HCT116 (cell line): ENCODE measurements around the gene FHL2. TPM values are rescaled to one million over a fixed set of nuclear protein-coding genes. Genes with fewer than 3 reads are reported as not detected.

ENCODE experiments used
- ATAC-seq: fragments of 200-7000 bp; cut with Tn5 transposase; 2 replicates; pipeline ENCODE4 v1.9.1; 2020; ENCODE audit warnings: mild to moderate bottlenecking, moderate library complexity
- BruUV-seq: library from RNA; stranded (reverse); fragments of 400-500 nt; replicated peaks from 2 replicates; lab custom pipeline; 2021; lab: Mats Ljungman, UMichigan
- CTCF ChIA-PET: fragments of 300-600 bp; sonication (Branson Sonifier 250); formaldehyde crosslinking; loops from one replicate; lab custom pipeline; 2021; ENCODE audit warnings: antibody characterized with exemption; lab: Charles Lee
- POLR2A ChIA-PET: fragments of 300-600, 350-600 bp; sonication (Branson Sonifier 250); formaldehyde crosslinking; loops from one replicate; lab custom pipeline; 2021; ENCODE audit warnings: antibody characterized with exemption; lab: Charles Lee
- RAD21 ChIA-PET, 2 experiments: fragments of 300-600 bp; sonication (Branson Sonifier 250); formaldehyde crosslinking; loops; one replicate each; lab custom pipeline; 2023; ENCODE audit warnings: low total read pairs in 2 of 2; ENCODE audit not compliant: uncharacterized antibody in 2 of 2, unreplicated experiment in 2 of 2, low non-redundant PET in 1 of 2; lab: Charles Lee
- DNase-seq: peaks from one replicate; pipeline ENCODE4 v3.0.0-alpha.2; 2010; ENCODE audit warnings: low read depth, low spot score
- H2AFZ ChIP-seq: fragments of 200-600 bp; shearing (Covaris generic), sonication (generic); 2 replicates; pipeline ENCODE4 v1.6.1; 2017; ENCODE audit warnings: low read depth, mixed run types, mixed read lengths, antibody characterized with exemption, low read length; ENCODE audit not compliant: poor library complexity, severe bottlenecking
- H3K27ac ChIP-seq: 2 replicates; pipeline ENCODE4 v1.5.1; 2012; ENCODE audit warnings: low read depth, low read length
- H3K27me3 ChIP-seq: fragments of 200-600 bp; sonication (generic); 2 replicates; pipeline ENCODE4 v1.6.1; 2016; ENCODE audit warnings: mixed run types, low read length, mixed read lengths; ENCODE audit not compliant: insufficient read depth
- H3K36me3 ChIP-seq, 2 experiments: fragments of 200-500 bp in 1 of 2; fragments of 200-600 bp in 1 of 2; sonication (Bioruptor generic) in 1 of 2; sonication (generic) in 1 of 2; 2 replicates each; pipeline versions ENCODE4 v1.5.1 to v1.6.1; 2014 to 2016; ENCODE audit warnings: low read length in 2 of 2, inconsistent platforms in 1 of 2, mixed read lengths in 1 of 2, mixed run types in 1 of 2; ENCODE audit not compliant: insufficient read depth in 2 of 2, control insufficient read depth in 1 of 2
- H3K4me1 ChIP-seq, 2 experiments: fragments of 200-600 bp in 1 of 2; sonication (generic) in 1 of 2; 2 replicates each; pipeline versions ENCODE4 v1.5.1 to v1.6.1; 2012 to 2017; ENCODE audit warnings: low read length in 2 of 2, inconsistent platforms in 1 of 2, mild to moderate bottlenecking in 1 of 2, mixed read lengths in 1 of 2, mixed run types in 1 of 2, moderate library complexity in 1 of 2; ENCODE audit not compliant: insufficient read depth in 2 of 2, control insufficient read depth in 1 of 2
- H3K4me2 ChIP-seq: fragments of 200-600 bp; sonication (generic); 2 replicates; pipeline ENCODE4 v1.6.1; 2017; ENCODE audit warnings: mixed run types, low read length, mixed read lengths
- H3K4me3 ChIP-seq, 2 experiments: fragments of 200-600 bp in 1 of 2; sonication (generic) in 1 of 2; replicated peaks in 1 of 2; 2 replicates each; pipeline ENCODE4 v1.5.1; 2011 to 2016; ENCODE audit warnings: low read length in 2 of 2, control low read depth in 1 of 2, low read depth in 1 of 2, mild to moderate bottlenecking in 1 of 2, mixed read lengths in 1 of 2, mixed run types in 1 of 2
- H3K79me2 ChIP-seq: fragments of 200-600 bp; sonication (generic); 2 replicates; pipeline ENCODE4 v1.6.1; 2017; ENCODE audit warnings: mild to moderate bottlenecking, mixed run types, low read length, moderate library complexity, mixed read lengths; ENCODE audit not compliant: insufficient read depth
- H3K9ac ChIP-seq: fragments of 200-600 bp; sonication (generic); 2 replicates; pipeline ENCODE4 v1.6.1; 2016; ENCODE audit warnings: low read length, mixed read lengths
- H3K9me2 ChIP-seq: fragments of 200-600 bp; sonication (generic), shearing (Covaris generic); 2 replicates; pipeline ENCODE4 v1.6.1; 2017; ENCODE audit warnings: mixed run types, mild to moderate bottlenecking, moderate library complexity; ENCODE audit not compliant: insufficient read depth
- H3K9me3 ChIP-seq, 2 experiments: fragments of 200-500 bp in 1 of 2; fragments of 200-600 bp in 1 of 2; sonication (Bioruptor generic) in 1 of 2; sonication (generic) in 1 of 2; 2 replicates each; pipeline ENCODE4 v1.6.1; 2014 to 2017; ENCODE audit warnings: low read length in 2 of 2, mixed read lengths in 2 of 2, inconsistent platforms in 1 of 2, low read depth in 1 of 2, mild to moderate bottlenecking in 1 of 2, mixed run types in 1 of 2, moderate library complexity in 1 of 2; ENCODE audit not compliant: control insufficient read depth in 1 of 2, insufficient read depth in 1 of 2
- H4K20me1 ChIP-seq: fragments of 200-600 bp; sonication (generic), shearing (Covaris generic); 2 replicates; pipeline ENCODE4 v1.6.1; 2017; ENCODE audit warnings: mixed run types, mild to moderate bottlenecking, moderate library complexity; ENCODE audit not compliant: insufficient read depth
- CEBPB ChIP-seq: IDR thresholded peaks from 2 replicates; pipeline ENCODE4 v1.6.1; 2012; ENCODE audit warnings: low read depth
- EGR1 ChIP-seq: IDR thresholded peaks from 2 replicates; pipeline ENCODE4 v1.6.1; 2012; ENCODE audit warnings: low read depth
- ELF1 ChIP-seq: IDR thresholded peaks from 2 replicates; pipeline ENCODE4 v1.6.1; 2012; ENCODE audit warnings: low read depth, borderline replicate concordance
- EZH2phosphoT487 ChIP-seq: fragments of 200-600 bp; IDR thresholded peaks from 2 replicates; pipeline ENCODE4 v1.6.1; 2018; ENCODE audit warnings: antibody characterized with exemption, borderline replicate concordance
- FOSL1 ChIP-seq: IDR thresholded peaks from 2 replicates; pipeline ENCODE4 v1.6.1; 2012; ENCODE audit warnings: low read depth
- JUND ChIP-seq: IDR thresholded peaks from 2 replicates; pipeline ENCODE4 v1.6.1; 2012
- POLR2A ChIP-seq: IDR thresholded peaks from 2 replicates; pipeline ENCODE4 v1.7.0; 2011; ENCODE audit warnings: borderline replicate concordance; ENCODE audit not compliant: insufficient read depth, insufficient read length; ENCODE audit errors: extremely low read depth
- POLR2AphosphoS5 ChIP-seq: IDR thresholded peaks from 2 replicates; pipeline ENCODE4 v1.6.1; 2011; ENCODE audit warnings: mild to moderate bottlenecking, low read depth, low read length, moderate library complexity
- RAD21 ChIP-seq: IDR thresholded peaks from 2 replicates; pipeline ENCODE4 v1.6.1; 2012; ENCODE audit warnings: low read depth, mild to moderate bottlenecking
- SIN3A ChIP-seq: IDR thresholded peaks from 2 replicates; pipeline ENCODE4 v1.6.1; 2012; ENCODE audit warnings: low read depth
- SP1 ChIP-seq: IDR thresholded peaks from 2 replicates; pipeline ENCODE4 v1.6.1; 2012; ENCODE audit warnings: low read depth
- SRF ChIP-seq: IDR thresholded peaks from 2 replicates; pipeline ENCODE4 v1.6.1; 2012; ENCODE audit warnings: low read depth
- TCF7L2 ChIP-seq: IDR thresholded peaks from 2 replicates; pipeline ENCODE4 v1.7.0; 2011; ENCODE audit warnings: borderline replicate concordance, inconsistent platforms; ENCODE audit not compliant: insufficient read depth, insufficient read length; ENCODE audit errors: extremely low read depth
- YY1 ChIP-seq: IDR thresholded peaks from 2 replicates; pipeline ENCODE4 v1.6.1; 2011; ENCODE audit warnings: low read length, low read depth, moderate library complexity, mild to moderate bottlenecking; ENCODE audit not compliant: insufficient replicate concordance; ENCODE audit errors: extremely low read depth
- ZFX ChIP-seq: fragments of 450-650 bp; IDR thresholded peaks from 2 replicates; pipeline ENCODE4 v1.6.1; 2017
- intact Hi-C: fragments of 100-400 bp; cut with micrococcal nuclease; formaldehyde crosslinking; loops from 2 replicates; pipeline ENCODE4 v1.10.0; 2022
- total RNA-seq: library from RNA; stranded (reverse); gene quantifications from one replicate; pipeline ENCODE4 v1.2.1, GENCODE V29; 2021; ENCODE audit not compliant: unreplicated experiment
- TF ChIP-seq, protein P1 (sequence below): IDR thresholded peaks from 2 replicates; pipeline ENCODE4 v1.6.1; 2011; ENCODE audit warnings: mild to moderate bottlenecking, low read length, moderate library complexity; ENCODE audit not compliant: insufficient replicate concordance; ENCODE audit errors: extremely low read depth
- TF ChIP-seq, protein P2 (sequence below), 3 experiments: fragments of 200-600 bp in 1 of 3; sonication (generic) in 1 of 3; IDR thresholded peaks in 2 of 3; conservative IDR thresholded peaks in 1 of 3; 2 replicates each; pipeline ENCODE4 v1.5.1; 2012 to 2017; ENCODE audit warnings: low read depth in 2 of 3, low read length in 2 of 3, antibody characterized with exemption in 1 of 3, borderline replicate concordance in 1 of 3, control low read depth in 1 of 3, mild to moderate bottlenecking in 1 of 3, mixed read lengths in 1 of 3, mixed run types in 1 of 3, moderate library complexity in 1 of 3; ENCODE audit not compliant: insufficient read depth in 1 of 3

The FHL2 gene
- total RNA-seq, 1 experiment from 2014 or later: 86.6 TPM

GRCh38 chr2:105439141-105439540 is 40.3 kb upstream of the FHL2 start:
- Histone ChIP-seq H3K9ac (no peak overlapping the region), H3K4me3 (no peak overlapping the region), H3K27me3 (no peaks in the 10 kb centered on the region), H3K27ac (no peak overlapping the region), H2AFZ (no peak overlapping the region), H3K79me2 (no peaks in the 10 kb centered on the region), H3K4me2 (no peak overlapping the region), H3K9me2 (no peaks in the 10 kb centered on the region), H3K36me3 (no peaks in the 10 kb centered on the region), H3K4me1 (no peaks in the 10 kb centered on the region), H3K9me3 (no peaks in the 10 kb centered on the region), H4K20me1 (no peaks in the 10 kb centered on the region)
- TF ChIP-seq POLR2A (no peak), FOSL1 (no peak), CEBPB (no peak), YY1 (no peak)
- ChIA-PET RAD21 (no interaction called here), CTCF (no interaction called here), POLR2A (no interaction called here)
- DNase-seq (no peak), ATAC-seq (no peak)
- intact Hi-C loops: no loop called here
- BruUV-seq: no TSS peak

DNA sequence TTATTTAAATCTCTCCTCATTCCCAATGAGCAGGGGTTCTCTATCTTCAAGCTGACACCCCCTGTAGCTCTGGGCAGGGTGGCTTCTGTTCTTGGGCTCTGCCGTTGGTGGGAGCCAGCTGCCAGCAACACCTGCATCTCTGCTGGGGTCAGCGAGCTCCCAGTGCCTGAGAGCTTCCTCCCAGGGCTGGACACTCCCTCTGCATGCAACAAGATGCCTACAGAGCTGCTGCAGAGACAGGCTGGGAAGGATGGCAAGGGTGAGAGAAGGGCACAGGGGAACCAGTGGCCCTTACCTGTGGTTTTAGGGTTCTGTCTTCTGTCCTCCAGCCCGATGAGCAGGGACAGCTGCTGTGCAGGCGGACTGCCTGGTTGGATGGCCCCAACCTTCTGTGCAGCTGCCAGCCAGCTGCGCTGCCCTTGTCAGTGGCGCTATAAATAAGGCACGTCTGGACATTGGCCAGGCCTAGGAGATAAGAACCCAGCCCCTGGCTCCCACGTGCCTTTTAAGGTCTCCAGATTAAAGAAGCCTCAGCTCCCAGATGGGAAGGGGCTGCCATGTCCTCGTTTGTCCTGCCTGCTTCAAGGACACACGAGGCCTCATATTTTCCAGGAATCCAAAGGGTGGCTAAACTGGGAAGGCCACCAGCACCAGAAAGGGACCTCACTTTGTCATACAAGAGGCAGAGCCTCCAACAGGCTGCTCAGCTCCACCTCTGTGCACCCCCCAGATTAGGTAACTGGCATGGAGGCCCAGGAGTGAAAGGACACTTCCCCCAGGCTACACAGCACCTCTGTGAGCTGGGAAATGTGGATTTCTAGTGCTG is 39.5 kb upstream of the FHL2 start:
- ChIA-PET RAD21 (no interaction called here), POLR2A (no interaction called here), CTCF (no interaction called here)
- DNase-seq (no peak), ATAC-seq (no peak)
- H3K79me2 ChIP-seq: no peaks in the 10 kb centered on the region
- no peak overlapping the region for H2AFZ ChIP-seq
- H3K27ac ChIP-seq: no peak overlapping the region
- no peaks in the 10 kb centered on the region for H3K9me3 ChIP-seq
- intact Hi-C loops: no loop called here
- H3K4me2 ChIP-seq: no peak overlapping the region
- H3K9ac ChIP-seq: no peak overlapping the region
- BruUV-seq: no TSS peak
- no peaks in the 10 kb centered on the region for H3K4me1 ChIP-seq
- no peaks in the 10 kb centered on the region for H3K27me3 ChIP-seq
- no peaks in the 10 kb centered on the region for H3K36me3 ChIP-seq
- H3K4me3 ChIP-seq: no peak overlapping the region
- no peaks in the 10 kb centered on the region for H4K20me1 ChIP-seq
- H3K9me2 ChIP-seq: no peaks in the 10 kb centered on the region
- TF ChIP-seq RAD21: no peak
- no peak for TF ChIP-seq POLR2A
- no peak for TF ChIP-seq EZH2phosphoT487
- TF ChIP-seq, protein P1, sequence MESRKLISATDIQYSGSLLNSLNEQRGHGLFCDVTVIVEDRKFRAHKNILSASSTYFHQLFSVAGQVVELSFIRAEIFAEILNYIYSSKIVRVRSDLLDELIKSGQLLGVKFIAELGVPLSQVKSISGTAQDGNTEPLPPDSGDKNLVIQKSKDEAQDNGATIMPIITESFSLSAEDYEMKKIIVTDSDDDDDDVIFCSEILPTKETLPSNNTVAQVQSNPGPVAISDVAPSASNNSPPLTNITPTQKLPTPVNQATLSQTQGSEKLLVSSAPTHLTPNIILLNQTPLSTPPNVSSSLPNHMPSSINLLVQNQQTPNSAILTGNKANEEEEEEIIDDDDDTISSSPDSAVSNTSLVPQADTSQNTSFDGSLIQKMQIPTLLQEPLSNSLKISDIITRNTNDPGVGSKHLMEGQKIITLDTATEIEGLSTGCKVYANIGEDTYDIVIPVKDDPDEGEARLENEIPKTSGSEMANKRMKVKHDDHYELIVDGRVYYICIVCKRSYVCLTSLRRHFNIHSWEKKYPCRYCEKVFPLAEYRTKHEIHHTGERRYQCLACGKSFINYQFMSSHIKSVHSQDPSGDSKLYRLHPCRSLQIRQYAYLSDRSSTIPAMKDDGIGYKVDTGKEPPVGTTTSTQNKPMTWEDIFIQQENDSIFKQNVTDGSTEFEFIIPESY: no peak
- TF ChIP-seq TCF7L2: no peak
- TF ChIP-seq, protein P2, sequence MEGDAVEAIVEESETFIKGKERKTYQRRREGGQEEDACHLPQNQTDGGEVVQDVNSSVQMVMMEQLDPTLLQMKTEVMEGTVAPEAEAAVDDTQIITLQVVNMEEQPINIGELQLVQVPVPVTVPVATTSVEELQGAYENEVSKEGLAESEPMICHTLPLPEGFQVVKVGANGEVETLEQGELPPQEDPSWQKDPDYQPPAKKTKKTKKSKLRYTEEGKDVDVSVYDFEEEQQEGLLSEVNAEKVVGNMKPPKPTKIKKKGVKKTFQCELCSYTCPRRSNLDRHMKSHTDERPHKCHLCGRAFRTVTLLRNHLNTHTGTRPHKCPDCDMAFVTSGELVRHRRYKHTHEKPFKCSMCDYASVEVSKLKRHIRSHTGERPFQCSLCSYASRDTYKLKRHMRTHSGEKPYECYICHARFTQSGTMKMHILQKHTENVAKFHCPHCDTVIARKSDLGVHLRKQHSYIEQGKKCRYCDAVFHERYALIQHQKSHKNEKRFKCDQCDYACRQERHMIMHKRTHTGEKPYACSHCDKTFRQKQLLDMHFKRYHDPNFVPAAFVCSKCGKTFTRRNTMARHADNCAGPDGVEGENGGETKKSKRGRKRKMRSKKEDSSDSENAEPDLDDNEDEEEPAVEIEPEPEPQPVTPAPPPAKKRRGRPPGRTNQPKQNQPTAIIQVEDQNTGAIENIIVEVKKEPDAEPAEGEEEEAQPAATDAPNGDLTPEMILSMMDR (IDR thresholded peaks at IDR 0.05 in 2 of 3, conservative IDR thresholded peaks at IDR 0.05 in 1 of 3; ENCODE audit: borderline replicate concordance in 1 of 3, insufficient read depth in 1 of 3, low read depth in 2 of 3, low read length in 2 of 3): no peak
- no peak for TF ChIP-seq JUND
- TF ChIP-seq CEBPB: no peak
- no peak for TF ChIP-seq YY1
- TF ChIP-seq ZFX: no peak
- no peak for TF ChIP-seq SIN3A
- TF ChIP-seq SRF: no peak
- no peak for TF ChIP-seq ELF1
- no peak for TF ChIP-seq EGR1
- no peak for TF ChIP-seq SP1
- TF ChIP-seq FOSL1: no peak
- TF ChIP-seq POLR2AphosphoS5: no peak
